Cardiac muscle cell (in vitro differentiated cells and primary cell): ENCODE measurements around the gene NT5DC4. TPM values are rescaled to one million over a fixed set of nuclear protein-coding genes. Genes with fewer than 3 reads are reported as not detected.
A peak's percentile ranks its signal among the peaks of the same experiment; 100 is the strongest.

Experiments used
- DNase-seq, 2 donors: peaks; one replicate each; pipeline versions ENCODE4 v3.0.0 to v3.0.0-alpha.2; 2010 to 2017; ENCODE audit warnings: low read depth in 1 of 2, low spot score in 1 of 2
- H3K27ac ChIP-seq: fragments of 200-600 bp; sonication (generic); 2 replicates; pipeline ENCODE4 v1.5.1; 2016
- H3K27me3 ChIP-seq: fragments of 200-600 bp; sonication (generic); 2 replicates; pipeline ENCODE4 v1.6.0; 2016; ENCODE audit warnings: control low read depth
- H3K36me3 ChIP-seq: fragments of 200-600 bp; sonication (generic); 2 replicates; pipeline ENCODE4 v1.5.1; 2016; ENCODE audit warnings: control low read depth
- H3K4me1 ChIP-seq: fragments of 200-600 bp; sonication (generic); 2 replicates; pipeline ENCODE4 v1.8.1; 2017; ENCODE audit warnings: low read depth, mild to moderate bottlenecking, mixed run types
- H3K4me3 ChIP-seq: fragments of 200-600 bp; sonication (generic); 2 replicates; pipeline ENCODE4 v1.5.1; 2016; ENCODE audit warnings: mild to moderate bottlenecking
- H3K9me3 ChIP-seq: fragments of 200-600 bp; sonication (generic); 2 replicates; pipeline ENCODE4 v1.5.1; 2017; ENCODE audit warnings: low read depth, mild to moderate bottlenecking, control low read depth
- polyA plus RNA-seq: library from polyadenylated mRNA; unstranded; fragments of >200 nt; fragmentation: Nextera tagmentation; extraction: Ambion mirVana; gene quantifications from 2 replicates; pipeline ENCODE4 v1.2.1, GENCODE V29; 2016
- total RNA-seq: library from RNA; depleted of rRNA; stranded (reverse); fragments of >200 nt; gene quantifications from 2 replicates; pipeline ENCODE4 v1.2.3, GENCODE V29; 2016
- TF ChIP-seq, protein P1 (sequence below): IDR thresholded peaks from 2 replicates; pipeline ENCODE4 v1.5.1; 2012; ENCODE audit warnings: low read depth, mild to moderate bottlenecking, low read length

NT5DC4 gene
- total and polyA plus RNA-seq, 2 experiments from 2014 or later, result not detected

DNA sequence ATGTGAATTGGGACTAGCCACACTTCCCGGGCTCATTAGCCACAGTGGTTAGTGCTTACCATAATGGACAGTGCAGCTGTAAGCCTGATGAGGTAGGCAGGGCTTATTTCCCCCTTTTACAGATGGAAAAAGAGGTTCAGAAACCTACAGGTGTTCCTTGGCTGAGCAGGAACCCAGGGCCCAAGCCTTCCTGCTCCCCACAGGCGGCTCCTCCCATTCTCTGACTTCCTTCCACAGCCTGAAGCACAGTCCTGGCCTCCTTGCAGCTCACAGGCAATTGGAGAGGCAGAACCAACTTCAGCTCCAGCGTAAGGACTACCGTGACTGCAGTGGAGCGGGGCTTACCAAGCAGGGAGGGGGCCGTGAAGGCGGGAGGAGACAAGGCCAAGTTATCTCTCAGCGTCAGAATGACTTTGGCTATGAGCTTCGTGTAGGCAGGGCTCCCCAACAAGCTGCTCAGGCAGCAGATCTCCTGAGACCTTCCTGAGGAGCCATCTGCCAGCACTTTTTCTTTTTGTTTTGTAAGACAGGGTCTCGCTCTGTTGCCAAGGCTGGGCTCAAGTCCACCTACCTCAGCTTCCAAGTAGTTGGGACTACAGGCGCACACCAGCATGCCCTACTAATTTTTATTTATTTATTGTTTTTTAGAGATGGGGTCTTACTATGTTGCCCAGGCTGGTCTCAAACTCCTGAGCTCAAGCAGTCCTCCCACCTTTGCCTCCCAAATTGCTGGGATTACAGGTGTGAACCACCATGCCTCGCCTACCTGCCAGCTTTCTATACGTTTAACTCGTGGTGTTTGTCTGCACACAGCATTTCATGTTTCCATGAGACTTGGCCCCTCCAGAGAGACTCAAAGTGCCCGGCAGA lies 34.2 kb upstream of the NT5DC4 start:
- no peaks in the 10 kb centered on the region for H3K4me1 ChIP-seq
- no peak for DNase-seq
- TF ChIP-seq, protein P1, sequence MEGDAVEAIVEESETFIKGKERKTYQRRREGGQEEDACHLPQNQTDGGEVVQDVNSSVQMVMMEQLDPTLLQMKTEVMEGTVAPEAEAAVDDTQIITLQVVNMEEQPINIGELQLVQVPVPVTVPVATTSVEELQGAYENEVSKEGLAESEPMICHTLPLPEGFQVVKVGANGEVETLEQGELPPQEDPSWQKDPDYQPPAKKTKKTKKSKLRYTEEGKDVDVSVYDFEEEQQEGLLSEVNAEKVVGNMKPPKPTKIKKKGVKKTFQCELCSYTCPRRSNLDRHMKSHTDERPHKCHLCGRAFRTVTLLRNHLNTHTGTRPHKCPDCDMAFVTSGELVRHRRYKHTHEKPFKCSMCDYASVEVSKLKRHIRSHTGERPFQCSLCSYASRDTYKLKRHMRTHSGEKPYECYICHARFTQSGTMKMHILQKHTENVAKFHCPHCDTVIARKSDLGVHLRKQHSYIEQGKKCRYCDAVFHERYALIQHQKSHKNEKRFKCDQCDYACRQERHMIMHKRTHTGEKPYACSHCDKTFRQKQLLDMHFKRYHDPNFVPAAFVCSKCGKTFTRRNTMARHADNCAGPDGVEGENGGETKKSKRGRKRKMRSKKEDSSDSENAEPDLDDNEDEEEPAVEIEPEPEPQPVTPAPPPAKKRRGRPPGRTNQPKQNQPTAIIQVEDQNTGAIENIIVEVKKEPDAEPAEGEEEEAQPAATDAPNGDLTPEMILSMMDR, result no peak
- H3K36me3 ChIP-seq, result no peaks in the 10 kb centered on the region
- H3K27ac ChIP-seq, result no peak overlapping the region
- H3K27me3 ChIP-seq, result no peaks in the 10 kb centered on the region
- no peaks in the 10 kb centered on the region for H3K9me3 ChIP-seq
- H3K4me3 ChIP-seq, result no peak overlapping the region

DNA sequence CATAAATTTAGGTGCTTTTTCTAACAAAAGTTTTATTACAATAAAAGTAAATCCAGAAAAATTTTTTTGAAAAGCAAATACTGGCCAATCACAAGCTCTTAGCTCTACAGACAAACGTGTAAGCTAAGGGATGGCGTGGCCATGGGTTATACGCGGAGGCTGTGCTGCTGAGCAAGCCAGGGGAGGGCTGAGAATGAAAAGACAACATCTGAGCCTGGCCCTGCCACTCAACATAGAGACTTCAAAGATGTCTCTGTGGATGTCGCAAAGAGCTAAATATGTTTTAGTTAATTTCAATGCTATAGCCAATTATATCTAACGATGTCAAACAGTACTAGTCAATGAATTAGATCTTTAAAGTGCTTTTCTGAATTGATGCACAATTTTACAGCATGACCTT lies 33.3 kb upstream of the NT5DC4 start:
- H3K4me3 ChIP-seq, result no peak overlapping the region
- no peaks in the 10 kb centered on the region for H3K36me3 ChIP-seq
- TF ChIP-seq, protein P1, result no peak
- no peak for DNase-seq
- no peaks in the 10 kb centered on the region for H3K9me3 ChIP-seq
- no peaks in the 10 kb centered on the region for H3K4me1 ChIP-seq
- no peak overlapping the region for H3K27ac ChIP-seq
- H3K27me3 ChIP-seq, result no peaks in the 10 kb centered on the region

DNA sequence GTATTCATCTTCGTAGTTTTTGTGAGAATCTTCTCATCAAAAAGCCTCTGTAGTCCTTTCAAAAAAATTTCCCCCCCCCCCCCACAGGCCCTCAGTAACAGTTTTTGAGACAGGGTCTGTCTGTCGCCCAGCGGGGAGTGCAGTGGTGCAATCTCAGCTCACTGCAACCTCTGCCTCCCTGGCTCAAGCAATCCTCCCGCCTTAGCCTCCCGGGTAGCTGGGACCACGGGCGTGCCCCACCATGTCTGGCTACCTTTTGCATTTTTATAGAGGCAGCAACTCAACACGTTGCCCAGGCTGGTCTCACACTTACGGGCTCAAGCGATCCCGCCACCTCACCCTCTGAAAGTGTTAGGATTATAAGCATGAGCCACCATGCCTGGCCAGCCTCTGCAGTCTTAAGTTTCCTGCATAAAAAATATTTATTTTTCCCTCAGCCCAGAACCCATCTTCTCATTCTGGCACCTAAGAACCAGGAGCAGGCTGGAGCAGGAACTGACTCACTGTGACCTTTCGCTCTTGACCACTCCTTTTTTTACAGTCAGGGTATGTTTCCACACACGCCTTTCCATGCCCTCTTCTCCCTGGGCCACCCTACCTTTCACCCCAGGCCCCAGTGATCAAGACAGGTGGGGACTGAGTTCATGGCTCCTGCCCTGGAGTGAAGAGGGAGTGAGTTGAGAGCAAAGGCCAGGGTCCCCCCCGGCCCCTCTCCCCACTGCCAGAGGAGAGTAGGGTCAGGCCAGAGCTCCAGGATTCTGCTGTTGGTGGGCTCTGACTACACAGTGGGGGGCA lies 32.5 kb upstream of the NT5DC4 start:
- no peak overlapping the region for H3K27ac ChIP-seq
- no peaks in the 10 kb centered on the region for H3K9me3 ChIP-seq
- no peaks in the 10 kb centered on the region for H3K27me3 ChIP-seq
- H3K4me1 ChIP-seq, result no peaks in the 10 kb centered on the region
- DNase-seq, result no peak
- no peak overlapping the region for H3K4me3 ChIP-seq
- no peaks in the 10 kb centered on the region for H3K36me3 ChIP-seq
- TF ChIP-seq, protein P1, result no peak

DNA sequence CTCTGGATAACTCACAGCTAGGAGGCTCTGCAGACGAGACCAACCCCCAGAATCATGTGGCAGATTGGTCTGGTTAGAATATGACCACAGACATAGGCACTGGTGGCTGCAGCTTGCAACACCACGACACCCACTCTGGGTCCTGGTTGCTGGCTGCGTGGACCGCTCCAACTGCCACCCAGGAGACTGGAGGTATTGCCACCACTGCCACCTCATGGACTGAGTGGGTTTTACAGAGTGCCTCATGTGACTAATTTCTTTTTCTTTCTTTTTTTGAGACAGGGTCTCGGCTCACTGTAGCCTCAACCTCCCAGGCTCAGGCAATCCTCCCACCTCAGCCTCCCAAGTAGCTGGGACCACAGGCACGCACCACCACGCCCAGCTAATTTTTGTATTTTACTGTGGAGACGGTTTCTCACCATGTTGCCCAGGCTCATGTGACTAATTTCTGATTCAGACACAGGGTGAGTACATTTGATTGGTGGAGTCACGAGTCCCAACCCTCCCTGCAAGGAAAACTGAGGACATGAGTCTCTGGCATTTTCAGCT lies 29.9 kb upstream of the NT5DC4 start:
- no peaks in the 10 kb centered on the region for H3K36me3 ChIP-seq
- no peaks in the 10 kb centered on the region for H3K27me3 ChIP-seq
- H3K4me1 ChIP-seq, result no peaks in the 10 kb centered on the region
- H3K27ac ChIP-seq, result no peak overlapping the region
- DNase-seq, result peak; percentile 47 to 70
- no peaks in the 10 kb centered on the region for H3K9me3 ChIP-seq
- TF ChIP-seq, protein P1, result peak; percentile 62
- H3K4me3 ChIP-seq, result no peak overlapping the region

DNA sequence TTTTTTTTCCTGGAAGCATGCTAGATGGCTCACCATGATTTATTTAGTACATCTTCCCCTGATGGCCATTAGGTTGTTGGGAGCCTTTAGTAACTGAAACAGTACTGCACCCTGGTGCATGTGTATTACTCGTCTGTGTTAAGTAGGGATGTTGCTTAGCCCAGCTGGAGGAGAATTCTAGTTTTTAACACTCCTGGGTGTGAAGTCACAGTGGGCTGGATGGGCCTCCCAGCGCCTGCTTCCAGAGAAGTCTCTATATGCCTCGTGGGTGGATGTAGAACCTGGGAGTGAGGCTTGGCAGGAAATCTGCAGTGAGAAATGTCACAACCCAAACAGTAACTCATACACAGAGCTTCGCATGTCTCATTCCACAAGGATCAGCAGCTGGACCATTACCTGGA lies 28.9 kb upstream of the NT5DC4 start:
- TF ChIP-seq, protein P1, result no peak
- Histone ChIP-seq H3K4me3 (no peak overlapping the region), H3K27ac (no peak overlapping the region), H3K4me1 (no peaks in the 10 kb centered on the region), H3K9me3 (no peaks in the 10 kb centered on the region), H3K36me3 (no peaks in the 10 kb centered on the region), H3K27me3 (no peaks in the 10 kb centered on the region)
- DNase-seq, result no peak
